Osteoblast (primary cell): ENCODE results near the gene PEMT. TPM values are rescaled to one million over a fixed set of nuclear protein-coding genes. Genes with fewer than 3 reads are reported as not detected.

Experiments
- DNase-seq: peaks from one replicate; pipeline ENCODE4 v3.0.0; 2011; ENCODE audit warnings: low spot score, mixed read lengths; ENCODE audit not compliant: insufficient read length; ENCODE audit errors: missing footprints
- H2AFZ ChIP-seq: 2 replicates; pipeline ENCODE4 v1.6.0; 2011; ENCODE audit warnings: mild to moderate bottlenecking, low read length
- H3K27ac ChIP-seq: 2 replicates; pipeline ENCODE4 v1.5.1; 2011; ENCODE audit warnings: mild to moderate bottlenecking, low read depth, low read length, moderate library complexity
- H3K27me3 ChIP-seq: 2 replicates; pipeline ENCODE4 v1.6.0; 2012; ENCODE audit warnings: mild to moderate bottlenecking, control low read depth, inconsistent platforms, low read length, moderate library complexity; ENCODE audit not compliant: insufficient read depth
- H3K36me3 ChIP-seq: 2 replicates; pipeline ENCODE4 v1.5.1; 2011; ENCODE audit warnings: mild to moderate bottlenecking, low read length, control low read depth, moderate library complexity; ENCODE audit not compliant: insufficient read depth
- H3K4me1 ChIP-seq: 2 replicates; pipeline ENCODE4 v1.5.1; 2011; ENCODE audit warnings: mild to moderate bottlenecking, low read length, control low read depth, moderate library complexity; ENCODE audit not compliant: insufficient read depth
- H3K4me2 ChIP-seq: 2 replicates; pipeline ENCODE4 v1.6.0; 2011; ENCODE audit warnings: mild to moderate bottlenecking, low read length; ENCODE audit not compliant: insufficient read depth
- H3K4me3 ChIP-seq: fragments of 200-600 bp; sonication (generic); 3 replicates; pipeline ENCODE4 v1.5.1; 2012; ENCODE audit warnings: mild to moderate bottlenecking, low read length, inconsistent platforms; ENCODE audit not compliant: insufficient read depth
- H3K79me2 ChIP-seq: 2 replicates; pipeline ENCODE4 v1.6.0; 2012; ENCODE audit warnings: mild to moderate bottlenecking, low read length, control low read depth, inconsistent platforms; ENCODE audit not compliant: insufficient read depth
- H3K9me3 ChIP-seq: 2 replicates; pipeline ENCODE4 v1.5.1; 2011; ENCODE audit warnings: low read depth, low read length, control low read depth
- H4K20me1 ChIP-seq: 2 replicates; pipeline ENCODE4 v1.6.0; 2012; ENCODE audit warnings: mild to moderate bottlenecking, low read length, control low read depth; ENCODE audit not compliant: insufficient read depth
- total RNA-seq: library from RNA; depleted of rRNA; stranded (reverse); fragments of >200 nt; gene quantifications from 2 replicates; pipeline ENCODE4 v1.2.3, GENCODE V29; 2012
- TF ChIP-seq, protein P1 (sequence below): IDR thresholded peaks from 2 replicates; pipeline ENCODE4 v1.5.1; 2011; ENCODE audit warnings: mild to moderate bottlenecking, low read depth, low read length, moderate library complexity; ENCODE audit errors: extremely low read depth

Gene PEMT
- total RNA-seq, 1 donor = 26.4 TPM

- H3K36me3 ChIP-seq = no peaks in the 10 kb centered on the region
- no peak overlapping the region for H3K4me3 ChIP-seq
- no peak overlapping the region for H3K4me2 ChIP-seq
- no peaks in the 10 kb centered on the region for H4K20me1 ChIP-seq
- TF ChIP-seq, protein P1, sequence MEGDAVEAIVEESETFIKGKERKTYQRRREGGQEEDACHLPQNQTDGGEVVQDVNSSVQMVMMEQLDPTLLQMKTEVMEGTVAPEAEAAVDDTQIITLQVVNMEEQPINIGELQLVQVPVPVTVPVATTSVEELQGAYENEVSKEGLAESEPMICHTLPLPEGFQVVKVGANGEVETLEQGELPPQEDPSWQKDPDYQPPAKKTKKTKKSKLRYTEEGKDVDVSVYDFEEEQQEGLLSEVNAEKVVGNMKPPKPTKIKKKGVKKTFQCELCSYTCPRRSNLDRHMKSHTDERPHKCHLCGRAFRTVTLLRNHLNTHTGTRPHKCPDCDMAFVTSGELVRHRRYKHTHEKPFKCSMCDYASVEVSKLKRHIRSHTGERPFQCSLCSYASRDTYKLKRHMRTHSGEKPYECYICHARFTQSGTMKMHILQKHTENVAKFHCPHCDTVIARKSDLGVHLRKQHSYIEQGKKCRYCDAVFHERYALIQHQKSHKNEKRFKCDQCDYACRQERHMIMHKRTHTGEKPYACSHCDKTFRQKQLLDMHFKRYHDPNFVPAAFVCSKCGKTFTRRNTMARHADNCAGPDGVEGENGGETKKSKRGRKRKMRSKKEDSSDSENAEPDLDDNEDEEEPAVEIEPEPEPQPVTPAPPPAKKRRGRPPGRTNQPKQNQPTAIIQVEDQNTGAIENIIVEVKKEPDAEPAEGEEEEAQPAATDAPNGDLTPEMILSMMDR = no peak
- H3K9me3 ChIP-seq = no peaks in the 10 kb centered on the region
- no peaks in the 10 kb centered on the region for H3K79me2 ChIP-seq
- H3K27me3 ChIP-seq = no peaks in the 10 kb centered on the region
- H3K4me1 ChIP-seq = peaks cover 12% of the 10 kb centered on the region
- H3K27ac ChIP-seq = no peak overlapping the region
- peak; percentile 10 for DNase-seq
- no peak overlapping the region for H2AFZ ChIP-seq
Measured at GRCh38 chr17:17520599-17521232, 70.8 kb downstream of the PEMT start.

- no peak overlapping the region for H3K4me3 ChIP-seq
- DNase-seq = no peak
- H4K20me1 ChIP-seq = no peaks in the 10 kb centered on the region
- no peak overlapping the region for H3K27ac ChIP-seq
- H3K79me2 ChIP-seq = no peaks in the 10 kb centered on the region
- no peaks in the 10 kb centered on the region for H3K9me3 ChIP-seq
- H3K36me3 ChIP-seq = no peaks in the 10 kb centered on the region
- no peak overlapping the region for H3K4me2 ChIP-seq
- TF ChIP-seq, protein P1 = no peak
- peaks cover 20% of the 10 kb centered on the region for H3K4me1 ChIP-seq
- H2AFZ ChIP-seq = no peak overlapping the region
- no peaks in the 10 kb centered on the region for H3K27me3 ChIP-seq
Measured at GRCh38 chr17:17519886-17520285, 71.6 kb downstream of the PEMT start.

- TF ChIP-seq, protein P1 = no peak
- Histone ChIP-seq H3K27ac (no peak overlapping the region), H2AFZ (no peak overlapping the region), H3K9me3 (no peaks in the 10 kb centered on the region), H3K4me2 (no peak overlapping the region), H3K4me3 (no peak overlapping the region), H3K4me1 (peaks cover 26% of the 10 kb centered on the region), H4K20me1 (no peaks in the 10 kb centered on the region), H3K27me3 (no peaks in the 10 kb centered on the region), H3K79me2 (no peaks in the 10 kb centered on the region), H3K36me3 (no peaks in the 10 kb centered on the region)
- DNase-seq = peak; percentile 35
Measured at GRCh38 chr17:17518951-17519350, 72.6 kb downstream of the PEMT start.

- peak; percentile 48 for DNase-seq
- Histone ChIP-seq H3K4me1 (peaks cover 27% of the 10 kb centered on the region), H2AFZ (no peak overlapping the region), H4K20me1 (no peaks in the 10 kb centered on the region), H3K36me3 (no peaks in the 10 kb centered on the region), H3K27ac (no peak overlapping the region), H3K9me3 (no peaks in the 10 kb centered on the region), H3K79me2 (no peaks in the 10 kb centered on the region), H3K4me2 (no peak overlapping the region), H3K4me3 (no peak overlapping the region), H3K27me3 (no peaks in the 10 kb centered on the region)
- TF ChIP-seq, protein P1 = no peak
Measured at GRCh38 chr17:17518014-17518413, 73.5 kb downstream of the PEMT start.
